GM12891 (cell line): ENCODE data around the gene CARD9.
A peak's percentile ranks its signal among the peaks of the same experiment; 100 is the strongest.

ENCODE experiments used
- DNase-seq: peaks from one replicate; pipeline ENCODE4 v3.0.0; 2011; ENCODE audit warnings: low spot score; ENCODE audit not compliant: insufficient read length
- FAIRE-seq: peaks from 2 replicates; lab custom pipeline; 2011; peaks lifted over from hg19 to GRCh38; lab: Jason Lieb, UNC
- PAX5 ChIP-seq: IDR thresholded peaks from 2 replicates; pipeline ENCODE4 v1.6.1; 2011; ENCODE audit warnings: low read length, moderate library complexity, mild to moderate bottlenecking; ENCODE audit not compliant: insufficient read depth, severe bottlenecking
- POLR2A ChIP-seq: IDR thresholded peaks from 2 replicates; pipeline ENCODE4 v1.6.1; 2011; ENCODE audit warnings: low read depth, low read length, control low read depth
- POLR2AphosphoS5 ChIP-seq: IDR thresholded peaks from 2 replicates; pipeline ENCODE4 v1.6.1; 2011; ENCODE audit warnings: low read depth, low read length, control low read depth
- POU2F2 ChIP-seq: IDR thresholded peaks from 2 replicates; pipeline ENCODE4 v1.6.1; 2011; ENCODE audit warnings: low read depth, mild to moderate bottlenecking, control low read depth, low read length, moderate library complexity
- SPI1 ChIP-seq: IDR thresholded peaks from 2 replicates; pipeline ENCODE4 v1.6.1; 2011; ENCODE audit warnings: low read depth, low read length, control low read depth
- TAF1 ChIP-seq: IDR thresholded peaks from 2 replicates; pipeline ENCODE4 v1.6.1; 2011; ENCODE audit warnings: low read depth, low read length, control low read depth

CARD9 gene

DNA sequence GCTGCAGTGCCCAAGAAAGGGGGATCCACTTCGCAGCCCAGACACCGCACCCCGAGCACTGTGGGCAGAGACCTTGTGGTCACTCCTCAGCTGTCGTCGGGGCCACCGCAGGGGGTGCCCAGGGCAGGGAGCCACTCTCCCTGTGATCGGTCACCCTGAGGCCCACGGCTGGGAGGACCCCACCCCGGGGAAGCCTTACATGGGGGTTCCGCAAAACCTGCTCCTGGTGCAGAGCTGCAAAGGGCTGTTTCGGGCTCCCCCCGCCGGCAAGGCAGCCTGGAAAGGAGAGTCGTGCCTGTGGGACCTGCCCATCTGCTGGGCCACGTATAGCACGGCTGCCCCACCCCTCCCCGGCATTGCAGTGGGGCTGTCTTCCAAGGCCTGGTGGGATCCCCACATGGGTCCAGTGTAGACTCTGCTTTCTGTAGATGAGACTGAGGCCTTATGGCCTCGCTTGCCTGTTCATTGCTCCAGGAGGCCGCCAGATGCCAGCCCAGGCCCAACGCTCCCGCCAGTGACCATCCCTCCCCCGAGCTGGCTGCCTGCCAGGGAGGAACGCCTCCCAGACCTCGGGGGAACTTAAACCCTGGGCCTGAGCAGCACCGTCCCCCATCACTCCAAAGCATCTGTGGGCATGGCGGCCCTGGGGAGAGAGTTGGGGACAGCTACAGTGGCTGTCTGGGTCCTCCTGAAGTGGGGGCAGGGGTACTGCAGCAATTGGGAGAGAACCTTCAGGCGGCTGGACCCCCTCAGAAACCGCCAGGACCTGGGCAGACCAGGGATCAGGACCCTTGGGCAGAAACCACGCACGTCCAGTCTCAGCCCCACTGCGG lies 8.3 kb downstream of the CARD9 start:
- FAIRE-seq (no peak), DNase-seq (no peak)
- TF ChIP-seq POLR2AphosphoS5 (no peak), SPI1 (no peak), TAF1 (no peak), POLR2A (no peak), POU2F2 (no peak), PAX5 (no peak)

DNA sequence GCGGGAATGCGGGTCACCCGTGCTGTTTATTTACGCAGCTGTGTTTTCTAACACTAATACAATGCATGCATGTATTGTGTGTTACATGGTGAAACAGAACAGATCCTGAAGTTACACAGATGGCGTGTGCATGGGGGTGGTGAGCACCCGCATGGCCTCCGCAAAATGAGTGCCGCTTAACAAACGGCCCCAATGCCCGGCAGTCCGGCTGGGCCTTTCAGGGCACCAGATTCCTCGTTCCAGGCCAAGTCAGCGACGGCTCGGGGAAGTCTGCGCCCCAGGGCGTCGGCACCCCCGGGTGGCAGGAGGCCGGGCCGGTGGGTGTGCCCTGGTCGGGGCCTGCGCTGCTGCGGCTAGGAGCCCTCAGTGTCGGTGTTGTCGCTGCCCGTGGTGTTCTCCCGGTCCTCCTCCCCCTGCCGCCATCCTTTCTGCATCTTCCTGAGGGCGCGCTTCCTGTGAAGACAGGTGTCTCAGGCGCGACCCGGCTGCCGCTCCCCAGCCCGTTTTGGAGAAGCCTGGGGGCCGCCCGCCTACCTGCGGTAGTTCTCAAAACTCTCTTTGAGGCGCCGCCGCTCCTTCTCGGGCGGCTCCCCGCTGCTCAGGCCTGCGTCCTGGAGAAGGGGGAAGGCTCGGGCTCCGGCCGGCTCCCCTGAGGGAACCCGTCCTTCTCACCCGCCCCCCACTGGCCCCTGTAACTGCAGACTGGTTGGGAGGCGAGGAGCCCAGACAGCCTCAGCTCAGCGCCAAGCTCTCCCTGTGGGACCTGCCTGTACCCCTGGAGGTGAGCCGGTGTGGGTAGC lies 9.3 kb downstream of the CARD9 start:
- FAIRE-seq (no peak), DNase-seq (no peak)
- TF ChIP-seq PAX5 (no peak), TAF1 (no peak), POLR2A (no peak), POU2F2 (no peak), SPI1 (no peak), POLR2AphosphoS5 (no peak)

GRCh38 chr9:136363106-136363948 lies 10.1 kb downstream of the CARD9 start, which contains the start of gene DNLZ:
DNLZ (minus strand) TSS chr9:136363744; CDS start chr9:136363714, 30 bp downstream.
- FAIRE-seq (peak; percentile 98), DNase-seq (peak; percentile 100)
- no peak for TF ChIP-seq SPI1
- TF ChIP-seq POLR2A, result peak; percentile 65; the same call in 1 of the 2 replicates
- no peak for TF ChIP-seq PAX5
- peak; percentile 78 for TF ChIP-seq POLR2AphosphoS5
- no peak for TF ChIP-seq TAF1
- no peak for TF ChIP-seq POU2F2

GRCh38 chr9:136362450-136362784 lies 11.1 kb downstream of the CARD9 start:
- no peak for DNase-seq
- TF ChIP-seq POLR2AphosphoS5 (no peak), TAF1 (no peak), SPI1 (no peak), PAX5 (no peak), POU2F2 (no peak), POLR2A (no peak)
- no peak for FAIRE-seq

GRCh38 chr9:136361754-136362449 lies 11.6 kb downstream of the CARD9 start:
- DNase-seq, result no peak
- FAIRE-seq, result no peak
- TF ChIP-seq PAX5 (no peak), TAF1 (no peak), SPI1 (no peak), POLR2A (no peak), POLR2AphosphoS5 (no peak), POU2F2 (no peak)

DNA sequence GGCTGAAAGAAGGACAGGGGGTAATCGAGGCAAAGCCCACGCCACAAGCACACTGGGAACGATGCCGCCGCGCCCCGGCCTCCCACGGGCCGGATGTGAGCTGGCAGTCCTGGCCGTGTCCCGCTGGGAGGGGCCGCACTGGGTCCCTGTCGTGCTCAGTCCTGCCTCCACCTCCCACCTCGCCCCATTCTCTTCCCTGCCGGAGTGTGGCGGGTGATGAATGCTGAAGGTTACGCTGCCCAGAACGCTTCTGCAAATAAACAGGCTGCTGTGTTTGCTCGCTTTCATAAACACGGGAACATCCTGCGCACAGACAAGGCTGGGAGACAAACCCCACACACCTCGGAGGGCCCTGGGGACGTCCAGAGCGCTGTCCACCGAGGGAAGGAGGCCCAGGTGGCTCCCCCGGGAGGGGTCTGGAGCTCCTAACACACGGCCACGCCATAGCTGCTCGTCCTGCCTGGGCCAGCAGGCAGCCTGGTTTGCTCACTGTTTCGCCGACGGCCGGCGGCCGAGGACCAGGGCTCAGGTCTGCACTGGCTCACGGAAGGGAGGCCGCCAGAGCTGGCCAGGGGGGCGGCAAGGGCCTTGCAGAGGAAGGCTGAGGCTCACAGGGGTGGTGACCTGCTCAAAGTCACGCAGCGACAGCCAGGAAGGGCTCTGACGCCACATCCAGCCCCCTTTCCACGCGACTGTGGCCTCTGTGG lies 12.3 kb downstream of the CARD9 start:
- no peak for FAIRE-seq
- no peak for DNase-seq
- no peak for TF ChIP-seq TAF1
- no peak for TF ChIP-seq POLR2AphosphoS5
- TF ChIP-seq POU2F2, result no peak
- no peak for TF ChIP-seq SPI1

GRCh38 chr9:136359774-136360718 lies 13.4 kb downstream of the CARD9 start:
- TF ChIP-seq POLR2A (no peak), TAF1 (no peak), SPI1 (no peak)
- FAIRE-seq (no peak), DNase-seq (no peak)
